H1 (cell line): ENCODE results near the gene DEDD2. TPM values are rescaled to one million over a fixed set of nuclear protein-coding genes. Genes with fewer than 3 reads are reported as not detected.

Source experiments
- CTCF ChIA-PET: fragments of 300-600 bp; sonication (Branson Sonifier 250); formaldehyde crosslinking; loops from one replicate; lab custom pipeline; 2021; ENCODE audit not compliant: partially characterized antibody; lab: Charles Lee
- POLR2A ChIA-PET: fragments of 300-600 bp; sonication (Branson Sonifier 250); formaldehyde crosslinking; loops from one replicate; lab custom pipeline; 2021; ENCODE audit warnings: inconsistent platforms; ENCODE audit not compliant: partially characterized antibody; lab: Charles Lee
- DNase-seq, 2 experiments: peaks; one replicate each; pipeline versions ENCODE4 v3.0.0 to v3.0.0-alpha.2; 2010 to 2022; ENCODE audit warnings: low spot score in 2 of 2, low read depth in 1 of 2, mixed read lengths in 1 of 2
- FAIRE-seq: peaks from 2 replicates; lab custom pipeline; 2011; peaks lifted over from hg19 to GRCh38; lab: Jason Lieb, UNC
- H2AFZ ChIP-seq: 2 replicates; pipeline ENCODE4 v1.8.1; 2012; ENCODE audit warnings: low read length, inconsistent platforms
- H2AK5ac ChIP-seq: 2 replicates; pipeline ENCODE4 v1.6.1; 2013; ENCODE audit warnings: low read depth, low read length
- H2BK120ac ChIP-seq: replicated peaks from 2 replicates; pipeline ENCODE3; 2013; ENCODE audit warnings: low read depth, low read length, inconsistent platforms
- H2BK12ac ChIP-seq: 2 replicates; pipeline ENCODE4 v1.6.1; 2013; ENCODE audit warnings: low read depth, low read length
- H2BK15ac ChIP-seq: 2 replicates; pipeline ENCODE4 v1.6.1; 2013; ENCODE audit warnings: low read length
- H2BK20ac ChIP-seq: 2 replicates; pipeline ENCODE4 v1.6.1; 2013; ENCODE audit warnings: low read length
- H2BK5ac ChIP-seq: 2 replicates; pipeline ENCODE4 v1.6.1; 2013; ENCODE audit warnings: low read depth, low read length
- H3K14ac ChIP-seq: 2 replicates; pipeline ENCODE4 v1.6.1; 2013; ENCODE audit warnings: inconsistent platforms; ENCODE audit not compliant: insufficient read length
- H3K18ac ChIP-seq: 2 replicates; pipeline ENCODE4 v1.6.1; 2013; ENCODE audit warnings: low read length; ENCODE audit errors: extremely low read depth
- H3K23ac ChIP-seq: 2 replicates; pipeline ENCODE4 v1.6.1; 2013; ENCODE audit warnings: inconsistent platforms; ENCODE audit not compliant: insufficient read length
- H3K23me2 ChIP-seq: 2 replicates; pipeline ENCODE4 v1.6.1; 2013; ENCODE audit warnings: low read depth, low read length
- H3K27ac ChIP-seq: 2 replicates; pipeline ENCODE4 v1.6.1; 2011; ENCODE audit warnings: low read depth, low read length, inconsistent platforms
- H3K27me3 ChIP-seq, 4 experiments: replicated peaks in 1 of 4; 1 replicate in 1 of 4; 2 replicates in 3 of 4; pipeline versions ENCODE4 v1.6.1 to v1.8.1; 2011 to 2013; ENCODE audit warnings: low read length in 3 of 4, mild to moderate bottlenecking in 3 of 4, inconsistent platforms in 2 of 4, mixed read lengths in 2 of 4, moderate library complexity in 1 of 4; ENCODE audit not compliant: control insufficient read depth in 3 of 4, insufficient read depth in 3 of 4; ENCODE audit errors: extremely low read depth in 1 of 4
- H3K36me3 ChIP-seq, 4 experiments: 2 replicates each; pipeline versions ENCODE4 v1.6.1 to v1.8.1; 2011 to 2013; ENCODE audit warnings: mild to moderate bottlenecking in 4 of 4, low read length in 3 of 4, moderate library complexity in 2 of 4, control low read depth in 1 of 4, inconsistent platforms in 1 of 4; ENCODE audit not compliant: insufficient read depth in 4 of 4, control insufficient read depth in 2 of 4
- H3K4ac ChIP-seq: replicated peaks from 2 replicates; pipeline ENCODE3; 2013; ENCODE audit warnings: low read length, low read depth, mixed read lengths, inconsistent platforms; ENCODE audit not compliant: insufficient read length
- H3K4me1 ChIP-seq, 4 experiments: replicated peaks in 1 of 4; 1 replicate in 1 of 4; 2 replicates in 3 of 4; pipeline versions ENCODE4 v1.6.1 to v1.8.1; 2011 to 2013; ENCODE audit warnings: low read length in 3 of 4, inconsistent platforms in 2 of 4, mixed read lengths in 1 of 4; ENCODE audit not compliant: insufficient read depth in 4 of 4, control insufficient read depth in 3 of 4
- H3K4me2 ChIP-seq, 2 experiments: 2 replicates each; pipeline versions ENCODE4 v1.6.1 to v1.8.1; 2011 to 2013; ENCODE audit warnings: low read depth in 2 of 2, low read length in 2 of 2, control low read depth in 1 of 2, inconsistent platforms in 1 of 2, mild to moderate bottlenecking in 1 of 2; ENCODE audit not compliant: insufficient read depth in 1 of 2
- H3K4me3 ChIP-seq, 4 experiments: fragments of 200-600, 300-600 bp in 1 of 4; sonication (generic), shearing (Covaris generic), sonication (Bioruptor Twin) in 1 of 4; 2 replicates each; pipeline versions ENCODE4 v1.5.1 to v1.8.1; 2011 to 2016; ENCODE audit warnings: low read length in 4 of 4, low read depth in 3 of 4, control low read depth in 2 of 4, inconsistent platforms in 2 of 4, mild to moderate bottlenecking in 2 of 4, mixed read lengths in 1 of 4, moderate library complexity in 1 of 4; ENCODE audit not compliant: insufficient read depth in 2 of 4; ENCODE audit errors: extremely low read depth in 1 of 4
- H3K56ac ChIP-seq: replicated peaks from 2 replicates; pipeline ENCODE3; 2013; ENCODE audit warnings: low read depth, mild to moderate bottlenecking, mixed read lengths, low read length, inconsistent platforms; ENCODE audit not compliant: insufficient read length
- H3K79me1 ChIP-seq: 2 replicates; pipeline ENCODE4 v1.6.1; 2013; ENCODE audit warnings: low read depth, low read length, control low read depth
- H3K79me2 ChIP-seq, 2 experiments: 2 replicates each; pipeline versions ENCODE4 v1.6.1 to v1.8.1; 2012 to 2013; ENCODE audit warnings: low read length in 2 of 2, mild to moderate bottlenecking in 2 of 2, inconsistent platforms in 1 of 2; ENCODE audit not compliant: insufficient read depth in 2 of 2, control insufficient read depth in 1 of 2
- H3K9ac ChIP-seq, 4 experiments: replicated peaks in 1 of 4; 1 replicate in 1 of 4; 2 replicates in 3 of 4; pipeline versions ENCODE4 v1.6.1 to v1.8.1; 2011 to 2013; ENCODE audit warnings: low read depth in 3 of 4, low read length in 3 of 4, control low read depth in 2 of 4, mild to moderate bottlenecking in 2 of 4, moderate library complexity in 2 of 4, inconsistent platforms in 1 of 4; ENCODE audit errors: extremely low read depth in 1 of 4
- H3K9me3 ChIP-seq, 2 experiments: 2 replicates each; pipeline versions ENCODE4 v1.6.1 to v1.8.1; 2012 to 2013; ENCODE audit warnings: mild to moderate bottlenecking in 2 of 2, moderate library complexity in 2 of 2, control low read depth in 1 of 2, inconsistent platforms in 1 of 2, low read depth in 1 of 2, low read length in 1 of 2, mixed read lengths in 1 of 2; ENCODE audit not compliant: insufficient read depth in 2 of 2
- H4K20me1 ChIP-seq, 2 experiments: replicated peaks in 1 of 2; 2 replicates each; pipeline versions ENCODE3 to v1.8.1; 2011 to 2013; ENCODE audit warnings: inconsistent platforms in 2 of 2, low read length in 2 of 2, mild to moderate bottlenecking in 1 of 2; ENCODE audit not compliant: insufficient read depth in 2 of 2, control insufficient read depth in 1 of 2
- H4K5ac ChIP-seq: 2 replicates; pipeline ENCODE4 v1.6.1; 2013; ENCODE audit warnings: low read length, low read depth, mixed read lengths, inconsistent platforms; ENCODE audit not compliant: insufficient read length
- H4K8ac ChIP-seq: 2 replicates; pipeline ENCODE4 v1.8.0; 2013; ENCODE audit warnings: mild to moderate bottlenecking, moderate library complexity, low read length, inconsistent platforms; ENCODE audit not compliant: insufficient read depth; ENCODE audit errors: extremely low read depth
- H4K91ac ChIP-seq: replicated peaks from 2 replicates; pipeline ENCODE3; 2013; ENCODE audit warnings: low read length, mixed read lengths, inconsistent platforms; ENCODE audit not compliant: insufficient read length
- CBX8 ChIP-seq: fragments of 300-800, 300-1000 bp; sonication (generic); IDR thresholded peaks from 2 replicates; pipeline ENCODE4 v1.7.1; 2016; ENCODE audit warnings: low read depth, low read length, borderline replicate concordance
- CTCF ChIP-seq, 3 experiments: IDR thresholded peaks; 1 replicate in 2 of 3; 2 replicates in 1 of 3; pipeline versions ENCODE4 v1.5.1 to v1.6.1; 2011; ENCODE audit warnings: low read length in 3 of 3, mild to moderate bottlenecking in 3 of 3, inconsistent platforms in 2 of 3, low read depth in 1 of 3, moderate library complexity in 1 of 3; ENCODE audit not compliant: insufficient read depth in 1 of 3; ENCODE audit errors: control extremely low read depth in 1 of 3
- JUND ChIP-seq: IDR thresholded peaks from 2 replicates; pipeline ENCODE4 v1.6.1; 2011; ENCODE audit warnings: mild to moderate bottlenecking, improper control_type of control experiment, low read length
- POLR2A ChIP-seq, 2 experiments: IDR thresholded peaks; 1 replicate in 1 of 2; 2 replicates in 1 of 2; pipeline ENCODE4 v1.6.1; 2011; ENCODE audit warnings: low read depth in 2 of 2, low read length in 2 of 2, mild to moderate bottlenecking in 2 of 2; ENCODE audit errors: control extremely low read depth in 1 of 2
- POLR2AphosphoS5 ChIP-seq: IDR thresholded peaks from 2 replicates; pipeline ENCODE4 v1.6.1; 2011; ENCODE audit warnings: low read depth, low read length
- POU5F1 ChIP-seq: IDR thresholded peaks from 2 replicates; pipeline ENCODE4 v1.6.1; 2011; ENCODE audit warnings: low read depth, mild to moderate bottlenecking, low read length, moderate library complexity
- RFX5 ChIP-seq: IDR thresholded peaks from 2 replicates; pipeline ENCODE4 v1.6.1; 2011; ENCODE audit warnings: low read depth, low read length, improper control_type of control experiment, borderline replicate concordance
- WGBS, 2 experiments: shearing (Covaris generic) in 1 of 2; methylation state at CpG; one replicate each; pipeline versions ENCODE4 v1.1.6 to v1.1.7; 2013 to 2015; ENCODE audit warnings: low lambda C conversion rate in 2 of 2, mixed read lengths in 2 of 2, inconsistent platforms in 1 of 2, low coverage in 1 of 2, missing lambda C conversion rate in 1 of 2; ENCODE audit not compliant: insufficient replicate concordance in 2 of 2, insufficient coverage in 1 of 2, insufficient read length in 1 of 2; ENCODE audit errors: extremely low coverage in 1 of 2, missing lambda C conversion rate in 1 of 2; 5-methylcytosine and 5-hydroxymethylcytosine counted together
- polyA plus RNA-seq, 7 experiments: library from polyadenylated mRNA; depleted of rRNA in 3 of 7; stranded (reverse) in 5 of 7; unstranded in 2 of 7; fragments of >200 nt in 5 of 7; fragments of 200-250 nt in 2 of 7; gene quantifications; 1 replicate in 5 of 7; 2 replicates in 1 of 7; 4 replicates in 1 of 7; pipeline versions ENCODE4 v1.2.1 to v1.2.3, GENCODE V29; 2011 to 2013; ENCODE audit warnings: missing spikeins in 2 of 7, mixed read lengths in 2 of 7
- total RNA-seq: library from RNA; stranded (reverse); fragmentation: NEBNext Ultra II Directional; extraction: Animal tissue kit (Norgen Biotek cat#: 25700); gene quantifications from 2 replicates; pipeline ENCODE4 v1.2.1, GENCODE V29; 2021
- TF ChIP-seq, protein P1 (sequence below): IDR thresholded peaks from 2 replicates; pipeline ENCODE4 v1.6.1; 2012; ENCODE audit warnings: inconsistent platforms

The DEDD2 gene
- total and polyA plus RNA-seq, 2 of the 8 experiments (the other 6 are each of a cell fraction or from before 2014, with no cell fraction given), result 37.8 to 65.0 TPM

DNA sequence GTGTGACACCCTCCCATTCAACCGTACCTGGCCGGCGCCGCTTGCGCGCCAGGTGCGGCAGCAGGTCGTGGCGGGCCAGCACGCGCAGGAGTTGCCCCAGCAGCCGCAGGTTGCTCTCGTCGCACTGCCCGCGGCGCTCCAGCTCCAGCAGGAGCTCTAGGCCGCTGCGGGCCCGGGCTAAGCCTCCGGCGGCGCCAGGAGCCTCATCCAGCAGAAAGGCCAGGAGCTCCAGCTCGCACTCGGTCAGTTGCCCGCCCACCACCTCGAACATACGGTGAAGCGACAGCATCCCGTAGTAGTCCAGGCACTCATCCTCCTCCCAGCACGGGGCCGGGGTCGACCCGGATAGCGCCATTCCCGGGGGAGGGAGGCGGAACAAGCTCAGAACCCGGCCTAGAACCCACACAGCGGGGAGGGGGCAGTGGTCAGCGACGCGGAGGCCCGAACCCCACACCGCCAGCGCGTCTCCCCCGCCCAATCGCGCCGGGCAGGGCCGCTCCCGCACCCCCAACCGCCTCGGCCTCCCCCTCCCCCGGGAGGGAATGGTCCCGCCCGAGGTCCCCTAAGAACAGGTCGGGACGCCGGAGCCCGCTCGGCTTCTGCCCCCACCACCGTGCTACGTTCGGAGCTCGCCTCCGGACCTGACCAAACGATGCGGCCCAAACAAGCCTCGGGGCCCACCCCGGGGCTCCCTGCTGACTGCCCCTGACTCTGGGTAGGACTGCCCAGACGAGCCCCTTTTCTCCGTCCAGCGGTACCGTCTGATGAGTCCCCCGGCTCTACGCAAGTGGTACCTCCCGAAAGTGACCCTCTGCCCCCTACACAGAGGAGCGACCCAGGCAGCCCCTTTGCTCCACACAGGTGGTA, 591 bp downstream of the DEDD2 start:
- Histone ChIP-seq H4K91ac (peak overlapping the region; percentile 51), H3K18ac (peak overlapping the region; percentile 96), H3K79me2 (peaks cover 25 to 54% of the 10 kb centered on the region in 2 experiments), H4K20me1 (peaks cover 14 to 19% of the 10 kb centered on the region in 2 experiments), H3K4me1 (peaks cover 3 to 11% (median 8%) of the 10 kb centered on the region in 4 experiments; a peak in 6 of 7 replicates), H3K4me2 (peak overlapping the region; percentile 74 to 99), H2BK120ac (no peak overlapping the region), H2BK12ac (no peak overlapping the region), H2BK20ac (no peak overlapping the region), H3K56ac (peak overlapping the region; percentile 89), H4K5ac (peak overlapping the region; percentile 90), H3K79me1 (peaks cover 13% of the 10 kb centered on the region), H3K4me3 (peak overlapping the region; percentile 76 to 96 (median 88)), H3K23ac (no peak overlapping the region), H3K9ac (peak overlapping the region; percentile 38 to 82 (median 75)), H2BK5ac (peak overlapping the region; percentile 84), H3K9me3 (no peaks in the 10 kb centered on the region), H2AFZ (no peak overlapping the region), H3K36me3 (peaks cover 0 to 27% (median 8%) of the 10 kb centered on the region in 4 experiments; a peak in 6 of 8 replicates), H3K27ac (peak overlapping the region; percentile 76), H2BK15ac (peak overlapping the region; percentile 88), H3K23me2 (peaks cover 18% of the 10 kb centered on the region; the same call in 1 of the 2 replicates), H4K8ac (peak overlapping the region; percentile 81), H3K4ac (no peak overlapping the region), H3K27me3 (no peaks in the 10 kb centered on the region), H2AK5ac (no peak overlapping the region), H3K14ac (no peak overlapping the region)
- CTCF ChIA-PET, result interaction anchor here (0.6 to 1.9 kb wide), 8 partner anchors 13 to 343 kb away, joined by 3 to 7 read pairs (median 3); no protein-coding TSS in a partner anchor
- DNase-seq, result peak in 1 of 2 experiments; percentile 85
- WGBS, 2 experiments, result 2% methylated on average over 48 of the region's 79 CpGs; no CpG with 5 or more reads in 1 of the 2 experiments
- FAIRE-seq, result no peak
- POLR2A ChIA-PET, result interaction anchor here (0.6 to 1.8 kb wide), 22 partner anchors 9 to 244 kb away, joined by 3 to 7 read pairs (median 4); partner anchors contain the start of genes PAFAH1B3 and PRR19
- TF ChIP-seq POLR2A (IDR thresholded peaks at IDR 0.05; ENCODE audit: control extremely low read depth in 1 of 2, low read depth in 2 of 2, low read length in 2 of 2), result no peak
- TF ChIP-seq JUND, result peak; percentile 60; the same call in 1 of the 2 replicates
- no peak for TF ChIP-seq CBX8
- TF ChIP-seq POU5F1, result no peak
- peak; percentile 7; the same call in 1 of the 2 replicates for TF ChIP-seq RFX5
- TF ChIP-seq POLR2AphosphoS5, result peak; percentile 60
- TF ChIP-seq, protein P1, sequence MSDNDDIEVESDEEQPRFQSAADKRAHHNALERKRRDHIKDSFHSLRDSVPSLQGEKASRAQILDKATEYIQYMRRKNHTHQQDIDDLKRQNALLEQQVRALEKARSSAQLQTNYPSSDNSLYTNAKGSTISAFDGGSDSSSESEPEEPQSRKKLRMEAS, result peak; percentile 63
- TF ChIP-seq CTCF (IDR thresholded peaks at IDR 0.05; ENCODE audit: control extremely low read depth in 1 of 3, insufficient read depth in 1 of 3, low read depth in 1 of 3, low read length in 3 of 3), result peak in 1 of 3 experiments; percentile 6; a peak in 1 of 4 replicates
